Stomach (tissue), 9 donors: ENCODE measurements around the gene DDIT3. TPM values are rescaled to one million over a fixed set of nuclear protein-coding genes. Genes with fewer than 3 reads are reported as not detected.

Experiments used
- DNase-seq, 2 donors: peaks; one replicate each; pipeline versions ENCODE4 v3.0.0 to v3.0.0-alpha.2; 2013 to 2019
- H3K27ac ChIP-seq, 5 donors: fragments of 200-600 bp in 4 of 5; sonication (generic) in 4 of 5; one replicate each; pipeline ENCODE4 v1.5.1; 2013 to 2019; ENCODE audit warnings: mild to moderate bottlenecking in 1 of 5, moderate library complexity in 1 of 5
- H3K27me3 ChIP-seq, 3 donors: fragments of 200-600 bp; sonication (generic); one replicate each; pipeline ENCODE4 v1.5.1; 2017 to 2019; ENCODE audit warnings: mixed run types in 1 of 3
- H3K36me3 ChIP-seq, 4 donors: fragments of 200-600 bp; sonication (generic); 1 replicate in 3 of 4; 2 replicates in 1 of 4; pipeline ENCODE4 v1.5.1; 2016 to 2019
- H3K4me1 ChIP-seq, 4 donors: fragments of 200-600 bp; sonication (generic); one replicate each; pipeline ENCODE4 v1.5.1; 2016 to 2019
- H3K4me3 ChIP-seq, 4 donors: fragments of 200-600 bp; sonication (generic) in 3 of 4; one replicate each; pipeline ENCODE4 v1.5.1; 2016 to 2019; ENCODE audit warnings: mild to moderate bottlenecking in 1 of 4
- H3K9me3 ChIP-seq, 4 donors: fragments of 200-600 bp; sonication (generic); one replicate each; pipeline ENCODE4 v1.5.1; 2016 to 2019
- EP300 ChIP-seq: sonication (generic); formaldehyde crosslinking; IDR thresholded peaks from one replicate; pipeline ENCODE4 v1.6.1; 2017; ENCODE audit warnings: antibody characterized with exemption
- POLR2A ChIP-seq, 4 donors: fragments of 450-650 bp; IDR thresholded peaks; one replicate each; pipeline ENCODE4 v1.6.1; 2016; ENCODE audit warnings: antibody characterized with exemption in 4 of 4, control low read depth in 2 of 4, mild to moderate bottlenecking in 1 of 4, moderate library complexity in 1 of 4
- POLR2AphosphoS5 ChIP-seq, 3 donors: sonication (generic); formaldehyde crosslinking; IDR thresholded peaks; one replicate each; pipeline ENCODE4 v1.6.1; 2016; ENCODE audit warnings: antibody characterized with exemption in 3 of 3
- WGBS, 5 donors: extraction: QIAGEN DNeasy Blood & Tissue Kit in 3 of 5; methylation state at CpG; one replicate each; pipeline versions ENCODE4 v1.1.5 to v1.1.7; 2013 to 2018; 5-methylcytosine and 5-hydroxymethylcytosine counted together
- intact Hi-C: fragments of 100-400 bp; cut with DNase I; formaldehyde crosslinking; loops from one replicate; pipeline ENCODE4 v1.15.1; 2023; ENCODE audit warnings: low total_unique reads
- polyA plus RNA-seq, 3 donors: library from polyadenylated mRNA; stranded (reverse); fragments of 200-250 nt; gene quantifications; one replicate each; pipeline ENCODE4 v1.2.3, GENCODE V29; 2013
- total RNA-seq, 5 donors: library from RNA; depleted of rRNA; stranded (reverse); fragments of >200 nt; gene quantifications; one replicate each; pipeline versions ENCODE4 v1.1.0 to v1.2.3, GENCODE V29; 2014 to 2016
- TF ChIP-seq, protein P1 (sequence below), 7 experiments: fragments of 450-650 bp in 4 of 7; fragments of 200-600 bp in 3 of 7; sonication (generic) in 3 of 7; IDR thresholded peaks; one replicate each; pipeline ENCODE4 v1.5.1; 2016 to 2019; ENCODE audit warnings: antibody characterized with exemption in 7 of 7, control low read depth in 2 of 7, mild to moderate bottlenecking in 1 of 7
- donor health status: healthy with polysubstance abuse.
- donor health status: Bipolar disorder and iron deficiency.
- donor health status: healthy.

The DDIT3 gene
- total and polyA plus RNA-seq, 8 donors, result 7.5 to 159 (median 48.1) TPM

DNA sequence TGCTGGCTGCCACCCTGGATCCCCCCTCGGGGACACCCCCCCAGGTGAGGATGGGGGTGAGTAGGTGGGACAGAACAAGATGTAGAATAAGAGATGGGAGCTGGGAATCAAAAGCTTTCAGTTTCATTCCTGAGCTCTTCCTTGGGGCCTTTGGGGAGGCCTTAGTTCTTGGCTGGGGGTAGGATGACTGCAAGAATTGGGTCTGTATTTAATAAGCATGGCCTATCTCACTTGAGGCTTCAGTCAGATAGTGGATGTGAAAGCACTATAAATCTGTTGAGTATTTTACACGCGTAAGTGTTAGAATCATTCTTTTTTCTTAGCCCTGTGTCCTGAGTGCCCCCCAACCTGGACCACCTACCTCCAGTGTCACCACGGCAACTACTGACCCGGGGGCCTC is 6.9 kb upstream of the DDIT3 start:
- DNase-seq, result no peak
- intact Hi-C loops, result no loop called here
- Histone ChIP-seq H3K27ac (peak overlapping the region in 1 of 5 donors; percentile 26), H3K36me3 (peaks cover 71 to 80% (median 78%) of the 10 kb centered on the region in 4 donors), H3K4me3 (no peak overlapping the region), H3K9me3 (no peaks in the 10 kb centered on the region), H3K4me1 (peaks cover 23 to 50% (median 36%) of the 10 kb centered on the region in 4 donors), H3K27me3 (no peaks in the 10 kb centered on the region)
- TF ChIP-seq, protein P1, sequence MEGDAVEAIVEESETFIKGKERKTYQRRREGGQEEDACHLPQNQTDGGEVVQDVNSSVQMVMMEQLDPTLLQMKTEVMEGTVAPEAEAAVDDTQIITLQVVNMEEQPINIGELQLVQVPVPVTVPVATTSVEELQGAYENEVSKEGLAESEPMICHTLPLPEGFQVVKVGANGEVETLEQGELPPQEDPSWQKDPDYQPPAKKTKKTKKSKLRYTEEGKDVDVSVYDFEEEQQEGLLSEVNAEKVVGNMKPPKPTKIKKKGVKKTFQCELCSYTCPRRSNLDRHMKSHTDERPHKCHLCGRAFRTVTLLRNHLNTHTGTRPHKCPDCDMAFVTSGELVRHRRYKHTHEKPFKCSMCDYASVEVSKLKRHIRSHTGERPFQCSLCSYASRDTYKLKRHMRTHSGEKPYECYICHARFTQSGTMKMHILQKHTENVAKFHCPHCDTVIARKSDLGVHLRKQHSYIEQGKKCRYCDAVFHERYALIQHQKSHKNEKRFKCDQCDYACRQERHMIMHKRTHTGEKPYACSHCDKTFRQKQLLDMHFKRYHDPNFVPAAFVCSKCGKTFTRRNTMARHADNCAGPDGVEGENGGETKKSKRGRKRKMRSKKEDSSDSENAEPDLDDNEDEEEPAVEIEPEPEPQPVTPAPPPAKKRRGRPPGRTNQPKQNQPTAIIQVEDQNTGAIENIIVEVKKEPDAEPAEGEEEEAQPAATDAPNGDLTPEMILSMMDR (IDR thresholded peaks at IDR 0.05), result no peak
- no peak for TF ChIP-seq POLR2AphosphoS5 (IDR thresholded peaks at IDR 0.05)
- no peak for TF ChIP-seq POLR2A (IDR thresholded peaks at IDR 0.05)
- no peak for TF ChIP-seq EP300
- WGBS, 5 donors, result 69 to 81% (median 77%) methylated on average over 5 of the region's 5 CpGs

DNA sequence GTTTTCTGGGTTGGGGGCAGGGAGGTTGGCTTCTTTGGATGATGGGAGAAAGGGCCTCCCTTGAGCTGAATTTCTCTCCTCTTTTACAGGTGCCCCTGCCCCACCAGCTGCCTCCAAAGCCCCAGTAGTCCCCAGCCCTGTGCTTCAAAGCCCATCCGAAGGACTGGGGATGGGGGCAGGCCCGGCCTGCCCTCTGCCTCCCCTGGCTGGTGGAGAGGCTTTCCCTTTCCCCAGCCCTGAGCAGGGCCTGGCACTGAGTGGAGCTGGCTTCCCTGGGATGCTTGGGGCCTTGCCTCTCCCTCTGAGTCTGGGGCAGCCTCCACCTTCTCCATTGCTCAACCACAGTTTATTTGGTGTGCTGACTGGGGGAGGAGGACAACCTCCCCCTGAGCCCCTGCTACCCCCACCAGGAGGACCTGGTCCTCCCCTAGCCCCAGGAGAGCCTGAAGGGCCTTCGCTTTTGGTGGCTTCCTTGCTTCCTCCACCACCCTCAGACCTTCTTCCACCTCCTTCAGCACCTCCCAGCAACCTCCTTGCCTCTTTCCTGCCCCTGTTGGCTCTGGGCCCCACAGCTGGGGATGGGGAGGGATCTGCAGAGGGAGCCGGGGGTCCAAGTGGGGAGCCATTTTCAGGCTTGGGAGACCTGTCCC is 6.3 kb upstream of the DDIT3 start:
- Histone ChIP-seq H3K9me3 (no peaks in the 10 kb centered on the region), H3K4me3 (no peak overlapping the region), H3K27ac (peak overlapping the region in 3 of 5 donors; percentile 26 to 99 (median 29)), H3K36me3 (peaks cover 65 to 74% (median 72%) of the 10 kb centered on the region in 4 donors), H3K27me3 (no peaks in the 10 kb centered on the region), H3K4me1 (peaks cover 29 to 55% (median 40%) of the 10 kb centered on the region in 4 donors)
- DNase-seq, result no peak
- intact Hi-C loops, result no loop called here
- WGBS, 5 donors, result 76 to 95% (median 83%) methylated on average over 4 of the region's 4 CpGs
- no peak for TF ChIP-seq POLR2A (IDR thresholded peaks at IDR 0.05)
- TF ChIP-seq, protein P1 (IDR thresholded peaks at IDR 0.05), result no peak
- TF ChIP-seq POLR2AphosphoS5 (IDR thresholded peaks at IDR 0.05), result no peak
- no peak for TF ChIP-seq EP300

DNA sequence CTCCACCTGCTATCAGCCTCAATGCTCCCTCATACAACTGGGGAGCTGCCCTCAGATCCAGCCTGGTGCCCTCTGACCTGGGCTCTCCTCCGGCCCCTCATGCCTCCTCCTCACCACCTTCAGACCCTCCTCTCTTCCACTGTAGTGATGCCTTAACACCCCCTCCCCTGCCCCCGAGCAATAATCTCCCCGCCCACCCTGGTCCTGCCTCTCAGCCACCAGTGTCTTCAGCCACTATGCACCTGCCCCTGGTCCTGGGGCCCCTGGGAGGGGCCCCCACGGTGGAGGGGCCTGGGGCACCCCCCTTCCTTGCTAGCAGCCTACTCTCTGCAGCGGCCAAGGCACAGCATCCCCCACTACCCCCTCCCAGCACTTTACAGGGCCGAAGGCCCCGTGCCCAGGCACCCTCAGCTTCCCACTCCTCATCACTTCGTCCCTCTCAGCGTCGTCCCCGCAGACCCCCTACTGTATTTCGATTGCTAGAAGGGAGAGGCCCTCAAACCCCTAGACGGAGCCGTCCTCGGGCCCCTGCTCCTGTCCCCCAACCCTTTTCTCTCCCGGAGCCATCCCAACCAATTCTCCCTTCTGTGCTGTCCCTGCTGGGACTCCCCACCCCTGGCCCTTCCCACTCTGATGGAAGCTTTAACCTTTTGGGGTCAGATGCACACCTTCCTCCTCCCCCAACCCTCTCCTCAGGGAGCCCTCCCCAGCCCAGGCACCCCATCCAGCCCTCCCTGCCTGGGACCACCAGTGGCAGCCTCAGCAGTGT is 5.5 kb upstream of the DDIT3 start:
- Histone ChIP-seq H3K27ac (peak overlapping the region in 3 of 5 donors; percentile 26 to 99 (median 29)), H3K36me3 (peaks cover 60 to 66% (median 64%) of the 10 kb centered on the region in 4 donors), H3K4me3 (peak overlapping the region in 1 of 4 donors; percentile 58), H3K4me1 (peaks cover 37 to 63% (median 48%) of the 10 kb centered on the region in 4 donors), H3K9me3 (no peaks in the 10 kb centered on the region), H3K27me3 (no peaks in the 10 kb centered on the region)
- intact Hi-C loops, result no loop called here
- 81 to 85% (median 83%) methylated on average over 16 of the region's 16 CpGs for WGBS, 5 donors
- TF ChIP-seq EP300 (no peak), POLR2A (IDR thresholded peaks at IDR 0.05) (no peak), POLR2AphosphoS5 (IDR thresholded peaks at IDR 0.05) (no peak)
- TF ChIP-seq, protein P1 (IDR thresholded peaks at IDR 0.05), result no peak
- DNase-seq, result no peak

DNA sequence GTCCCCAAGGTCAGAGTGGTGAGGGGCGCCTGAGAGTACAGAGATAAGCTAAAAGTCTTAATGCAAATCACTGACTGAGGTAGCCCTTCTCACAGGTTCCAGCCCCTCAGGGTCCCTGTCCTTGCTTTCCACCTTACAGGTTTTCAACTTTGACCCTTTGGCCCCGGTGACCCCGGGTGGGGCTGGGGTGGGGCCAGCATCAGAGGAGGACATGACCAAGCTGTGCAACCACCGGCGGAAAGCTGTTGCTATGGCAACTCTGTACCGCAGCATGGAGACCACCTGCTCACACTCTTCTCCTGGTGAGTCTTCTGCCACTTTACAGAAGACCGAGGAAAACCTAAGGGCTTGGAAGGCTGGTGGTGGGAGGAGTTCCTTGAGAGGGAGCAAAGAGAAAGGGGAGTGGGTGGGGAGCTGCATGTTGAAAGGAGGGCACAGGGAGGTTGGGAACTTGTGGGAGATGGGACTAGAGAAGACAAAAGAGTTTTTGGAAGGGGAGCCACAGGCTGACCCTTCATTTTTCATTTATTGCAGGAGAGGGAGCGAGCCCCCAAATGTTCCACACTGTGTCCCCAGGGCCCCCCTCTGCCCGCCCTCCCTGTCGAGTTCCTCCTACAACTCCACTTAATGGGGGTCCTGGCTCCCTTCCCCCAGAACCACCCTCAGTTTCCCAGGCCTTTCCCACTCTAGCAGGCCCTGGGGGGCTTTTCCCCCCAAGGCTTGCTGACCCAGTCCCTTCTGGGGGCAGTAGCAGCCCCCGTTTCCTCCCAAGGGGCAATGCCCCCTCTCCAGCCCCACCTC is 4.7 kb upstream of the DDIT3 start:
- no peaks in the 10 kb centered on the region for H3K27me3 ChIP-seq
- DNase-seq, result no peak
- 53 to 62% (median 59%) methylated on average over 11 of the region's 11 CpGs for WGBS, 5 donors
- peak overlapping the region in 2 of 4 donors; percentile 58 to 85 for H3K4me3 ChIP-seq
- H3K4me1 ChIP-seq, result peaks cover 37 to 63% (median 49%) of the 10 kb centered on the region in 4 donors
- TF ChIP-seq, protein P1 (IDR thresholded peaks at IDR 0.05), result no peak
- TF ChIP-seq EP300 (no peak), POLR2A (IDR thresholded peaks at IDR 0.05) (no peak), POLR2AphosphoS5 (IDR thresholded peaks at IDR 0.05) (no peak)
- H3K9me3 ChIP-seq, result no peaks in the 10 kb centered on the region
- intact Hi-C loops, result no loop called here
- peak overlapping the region in 3 of 5 donors; percentile 99 for H3K27ac ChIP-seq
- H3K36me3 ChIP-seq, result peaks cover 55 to 59% (median 58%) of the 10 kb centered on the region in 4 donors
